GM12878 (cell line): ENCODE data around the gene PPM1D.

Source experiments
- RB1 ChIP-seq: fragments of 450-650 bp; formaldehyde crosslinking; IDR thresholded peaks from 2 replicates; pipeline ENCODE4 v1.6.1; 2017; ENCODE audit warnings: mild to moderate bottlenecking, borderline replicate concordance
- SP1 ChIP-seq: IDR thresholded peaks from one replicate; pipeline ENCODE4 v1.6.1; 2011; ENCODE audit warnings: low read depth, low read length

GRCh38 chr17:60652454-60653247 is 52.7 kb downstream of the PPM1D start:
- TF ChIP-seq SP1 (no peak), RB1 (no peak)
